Measurements from ENCODE around the gene RGP1. TPM values are rescaled to one million over a fixed set of nuclear protein-coding genes. Genes with fewer than 3 reads are reported as not detected.

The RGP1 gene
- total and polyA plus RNA-seq, 2 experiments from 2014 or later, result 4.7 to 19.1 TPM

DNA sequence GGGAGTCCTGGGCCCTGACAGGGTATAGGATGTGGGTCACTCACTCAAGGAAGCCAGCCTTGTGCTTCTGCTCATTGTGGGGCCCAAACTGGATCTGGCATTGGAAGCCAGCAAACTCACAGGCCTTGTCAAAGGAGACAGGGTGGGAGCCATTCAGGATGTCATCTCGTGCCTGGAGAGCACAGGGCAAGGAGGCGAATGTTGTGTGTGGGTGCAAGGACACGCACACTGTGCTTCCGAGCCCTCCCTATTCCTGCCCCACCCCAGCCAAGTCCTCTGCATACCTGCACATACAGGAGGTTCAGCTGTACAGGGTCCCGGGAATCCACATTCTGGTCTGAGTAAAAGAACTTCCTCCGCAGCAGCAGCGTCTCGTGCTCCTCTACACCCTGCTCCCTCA, 25.2 kb upstream of the RGP1 start:
- H3K27ac ChIP-seq, result no peak overlapping the region
- 90 to 96% methylated on average over 8 of the region's 8 CpGs for WGBS, 2 experiments (ENCODE audit: low coverage in 1 of 2, low lambda C conversion rate in 2 of 2, missing lambda C conversion rate in 2 of 2)
- no peaks in the 10 kb centered on the region for H3K27me3 ChIP-seq (replicated peaks; ENCODE audit: insufficient read depth)
- H3K79me2 ChIP-seq (ENCODE audit: insufficient read depth), result peaks cover 97% of the 10 kb centered on the region
- peaks cover 23% of the 10 kb centered on the region for H3K4me1 ChIP-seq (ENCODE audit: insufficient read depth)
- in situ Hi-C loops (cut with MboI), result loop anchor here (25.0 kb wide), 1 partner anchor 112 kb away; the partner anchor contains the start of genes CD72 and TESK1
- no peak overlapping the region for H3K4me2 ChIP-seq (ENCODE audit: unreplicated experiment)
- peaks cover 58% of the 10 kb centered on the region for H3F3A ChIP-seq (ENCODE audit: insufficient read depth)
- no peak overlapping the region for H3K9ac ChIP-seq
- TF ChIP-seq EZH2phosphoT487 (IDR thresholded peaks at IDR 0.05; ENCODE audit: insufficient read depth, low read depth) (no peak), EZH2 (IDR thresholded peaks at IDR 0.05; ENCODE audit: insufficient read depth, poor library complexity, severe bottlenecking) (no peak)
- no peak overlapping the region for H3K4me3 ChIP-seq
- H3K36me3 ChIP-seq (ENCODE audit: low read depth), result peaks cover 66% of the 10 kb centered on the region
- H3K9me3 ChIP-seq (ENCODE audit: low read depth), result no peaks in the 10 kb centered on the region
- DNase-seq, result no peak
- H4K20me1 ChIP-seq (ENCODE audit: insufficient read depth), result no peaks in the 10 kb centered on the region
- no peak overlapping the region for H2AFZ ChIP-seq
- H3K9me2 ChIP-seq (ENCODE audit: insufficient read depth), result no peaks in the 10 kb centered on the region

DNA sequence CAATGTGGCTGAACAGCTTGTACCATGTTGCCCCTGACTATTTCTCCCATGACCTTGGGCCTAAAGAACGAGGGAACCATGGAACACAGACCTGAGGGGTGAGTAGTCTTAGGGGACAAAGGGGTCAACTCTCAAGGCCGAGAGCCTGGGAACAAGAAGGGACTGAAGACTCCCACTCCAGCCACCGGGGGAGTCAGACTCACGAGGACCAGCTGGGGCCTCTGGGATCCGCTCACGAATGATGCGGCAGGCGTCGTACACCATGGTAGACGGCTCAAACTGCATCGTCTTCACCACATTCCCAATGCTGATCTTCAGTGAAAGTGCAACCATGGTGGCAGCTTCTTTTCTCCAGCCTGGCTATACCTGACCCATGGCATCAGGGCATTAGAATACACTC, 23.7 kb upstream of the RGP1 start:
- H3K36me3 ChIP-seq (ENCODE audit: low read depth), result peaks cover 52% of the 10 kb centered on the region
- H3K4me1 ChIP-seq (ENCODE audit: insufficient read depth), result peaks cover 35% of the 10 kb centered on the region
- H3F3A ChIP-seq (ENCODE audit: insufficient read depth), result peaks cover 61% of the 10 kb centered on the region
- DNase-seq, result no peak
- peaks cover 97% of the 10 kb centered on the region for H3K79me2 ChIP-seq (ENCODE audit: insufficient read depth)
- H3K9ac ChIP-seq, result no peak overlapping the region
- H3K27me3 ChIP-seq (replicated peaks; ENCODE audit: insufficient read depth), result no peaks in the 10 kb centered on the region
- in situ Hi-C loops (cut with MboI), result no loop called here
- no peaks in the 10 kb centered on the region for H3K9me3 ChIP-seq (ENCODE audit: low read depth)
- H3K4me3 ChIP-seq, result no peak overlapping the region
- no peaks in the 10 kb centered on the region for H4K20me1 ChIP-seq (ENCODE audit: insufficient read depth)
- no peak overlapping the region for H2AFZ ChIP-seq
- TF ChIP-seq EZH2 (IDR thresholded peaks at IDR 0.05; ENCODE audit: insufficient read depth, poor library complexity, severe bottlenecking) (no peak), EZH2phosphoT487 (IDR thresholded peaks at IDR 0.05; ENCODE audit: insufficient read depth, low read depth) (no peak)
- no peaks in the 10 kb centered on the region for H3K9me2 ChIP-seq (ENCODE audit: insufficient read depth)
- no peak overlapping the region for H3K4me2 ChIP-seq (ENCODE audit: unreplicated experiment)
- WGBS, 2 experiments (ENCODE audit: low coverage in 1 of 2, low lambda C conversion rate in 2 of 2, missing lambda C conversion rate in 2 of 2), result 94 to 95% methylated on average over 11 of the region's 11 CpGs
- H3K27ac ChIP-seq, result no peak overlapping the region

DNA sequence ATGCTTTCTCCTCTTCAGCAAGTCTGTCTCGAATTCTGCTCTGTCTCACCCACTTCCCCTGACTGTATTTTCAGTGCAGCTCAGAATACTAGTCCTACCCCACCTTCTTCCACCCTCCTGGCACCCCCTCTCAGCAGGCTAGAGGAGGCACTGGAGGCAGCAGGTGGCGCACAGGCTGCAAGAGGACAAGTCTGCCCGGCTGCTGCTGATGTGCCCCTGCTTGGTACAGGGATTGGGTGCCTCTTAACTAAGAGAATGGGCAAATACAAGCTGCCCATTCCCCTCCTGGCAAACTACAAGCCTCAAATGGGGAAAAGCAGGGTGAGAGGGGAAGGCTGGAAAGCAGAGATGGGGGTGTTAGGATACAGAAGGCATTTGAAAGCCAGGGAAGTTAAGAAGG, 22.2 kb upstream of the RGP1 start:
- H3K9ac ChIP-seq, result peak overlapping the region; percentile 95
- WGBS, 2 experiments (ENCODE audit: low coverage in 1 of 2, low lambda C conversion rate in 2 of 2, missing lambda C conversion rate in 2 of 2), result 77 to 79% methylated on average over 3 of the region's 3 CpGs
- H3K4me3 ChIP-seq, result peak overlapping the region; percentile 96
- in situ Hi-C loops (cut with MboI), result no loop called here
- H2AFZ ChIP-seq, result no peak overlapping the region
- H3K27ac ChIP-seq, result peak overlapping the region; percentile 89
- H3K36me3 ChIP-seq (ENCODE audit: low read depth), result peaks cover 36% of the 10 kb centered on the region
- H3F3A ChIP-seq (ENCODE audit: insufficient read depth), result peaks cover 60% of the 10 kb centered on the region
- TF ChIP-seq EZH2 (IDR thresholded peaks at IDR 0.05; ENCODE audit: insufficient read depth, poor library complexity, severe bottlenecking) (no peak), EZH2phosphoT487 (IDR thresholded peaks at IDR 0.05; ENCODE audit: insufficient read depth, low read depth) (no peak)
- peak; percentile 66 for DNase-seq
- H3K4me2 ChIP-seq (ENCODE audit: unreplicated experiment), result peak overlapping the region; percentile 100
- H3K4me1 ChIP-seq (ENCODE audit: insufficient read depth), result peaks cover 37% of the 10 kb centered on the region
- peaks cover 95% of the 10 kb centered on the region for H3K79me2 ChIP-seq (ENCODE audit: insufficient read depth)
- H3K27me3 ChIP-seq (replicated peaks; ENCODE audit: insufficient read depth), result no peaks in the 10 kb centered on the region
- no peaks in the 10 kb centered on the region for H3K9me2 ChIP-seq (ENCODE audit: insufficient read depth)
- H4K20me1 ChIP-seq (ENCODE audit: insufficient read depth), result no peaks in the 10 kb centered on the region
- H3K9me3 ChIP-seq (ENCODE audit: low read depth), result no peaks in the 10 kb centered on the region

DNA sequence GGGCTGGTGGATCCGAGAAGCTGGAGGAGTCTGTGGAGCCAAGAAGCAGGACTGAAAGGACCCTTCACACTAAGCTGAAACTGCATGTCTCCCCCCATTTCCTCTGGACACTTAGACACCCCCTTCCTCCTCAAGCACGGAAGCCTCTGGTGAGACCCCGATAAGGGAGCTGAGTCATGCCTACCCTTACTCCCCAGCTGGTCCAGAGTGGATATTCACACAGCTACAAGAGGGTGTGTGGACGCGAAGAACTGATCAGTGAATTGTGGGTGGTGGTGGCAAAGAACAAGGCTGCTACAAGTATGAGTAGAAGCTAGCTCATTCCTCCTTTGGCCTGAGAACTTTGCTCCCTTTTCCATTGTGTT, 21.4 kb upstream of the RGP1 start:
- 15 to 20% methylated on average over 5 of the region's 5 CpGs for WGBS, 2 experiments (ENCODE audit: low coverage in 1 of 2, low lambda C conversion rate in 2 of 2, missing lambda C conversion rate in 2 of 2)
- H3K27ac ChIP-seq, result peak overlapping the region; percentile 89
- no peaks in the 10 kb centered on the region for H3K9me3 ChIP-seq (ENCODE audit: low read depth)
- no peak for TF ChIP-seq EZH2phosphoT487 (IDR thresholded peaks at IDR 0.05; ENCODE audit: insufficient read depth, low read depth)
- no peak for TF ChIP-seq EZH2 (IDR thresholded peaks at IDR 0.05; ENCODE audit: insufficient read depth, poor library complexity, severe bottlenecking)
- peaks cover 29% of the 10 kb centered on the region for H3K36me3 ChIP-seq (ENCODE audit: low read depth)
- H3K9me2 ChIP-seq (ENCODE audit: insufficient read depth), result no peaks in the 10 kb centered on the region
- H3F3A ChIP-seq (ENCODE audit: insufficient read depth), result peaks cover 61% of the 10 kb centered on the region
- H3K27me3 ChIP-seq (replicated peaks; ENCODE audit: insufficient read depth), result no peaks in the 10 kb centered on the region
- H2AFZ ChIP-seq, result no peak overlapping the region
- peaks cover 37% of the 10 kb centered on the region for H3K4me1 ChIP-seq (ENCODE audit: insufficient read depth)
- peak overlapping the region; percentile 95 for H3K9ac ChIP-seq
- H3K4me3 ChIP-seq, result peak overlapping the region; percentile 96
- peaks cover 89% of the 10 kb centered on the region for H3K79me2 ChIP-seq (ENCODE audit: insufficient read depth)
- in situ Hi-C loops (cut with MboI), result no loop called here
- no peaks in the 10 kb centered on the region for H4K20me1 ChIP-seq (ENCODE audit: insufficient read depth)
- peak overlapping the region; percentile 100 for H3K4me2 ChIP-seq (ENCODE audit: unreplicated experiment)
- no peak for DNase-seq

Data from GM23248 (cell line).